H1 (cell line): Measurements from ENCODE around the gene BLVRA. TPM values are rescaled to one million over a fixed set of nuclear protein-coding genes. Genes with fewer than 3 reads are reported as not detected.

Experiments used
- CTCF ChIA-PET: fragments of 300-600 bp; sonication (Branson Sonifier 250); formaldehyde crosslinking; loops from one replicate; lab custom pipeline; 2021; ENCODE audit not compliant: partially characterized antibody; lab: Charles Lee
- POLR2A ChIA-PET: fragments of 300-600 bp; sonication (Branson Sonifier 250); formaldehyde crosslinking; loops from one replicate; lab custom pipeline; 2021; ENCODE audit warnings: inconsistent platforms; ENCODE audit not compliant: partially characterized antibody; lab: Charles Lee
- DNase-seq, 2 experiments: peaks; one replicate each; pipeline versions ENCODE4 v3.0.0 to v3.0.0-alpha.2; 2010 to 2022; ENCODE audit warnings: low spot score in 2 of 2, low read depth in 1 of 2, mixed read lengths in 1 of 2
- FAIRE-seq: peaks from 2 replicates; lab custom pipeline; 2011; peaks lifted over from hg19 to GRCh38; lab: Jason Lieb, UNC
- H2AFZ ChIP-seq: 2 replicates; pipeline ENCODE4 v1.8.1; 2012; ENCODE audit warnings: low read length, inconsistent platforms
- H2AK5ac ChIP-seq: 2 replicates; pipeline ENCODE4 v1.6.1; 2013; ENCODE audit warnings: low read depth, low read length
- H2BK120ac ChIP-seq: replicated peaks from 2 replicates; pipeline ENCODE3; 2013; ENCODE audit warnings: low read depth, low read length, inconsistent platforms
- H2BK12ac ChIP-seq: 2 replicates; pipeline ENCODE4 v1.6.1; 2013; ENCODE audit warnings: low read depth, low read length
- H2BK15ac ChIP-seq: 2 replicates; pipeline ENCODE4 v1.6.1; 2013; ENCODE audit warnings: low read length
- H2BK20ac ChIP-seq: 2 replicates; pipeline ENCODE4 v1.6.1; 2013; ENCODE audit warnings: low read length
- H2BK5ac ChIP-seq: 2 replicates; pipeline ENCODE4 v1.6.1; 2013; ENCODE audit warnings: low read depth, low read length
- H3K14ac ChIP-seq: 2 replicates; pipeline ENCODE4 v1.6.1; 2013; ENCODE audit warnings: inconsistent platforms; ENCODE audit not compliant: insufficient read length
- H3K18ac ChIP-seq: 2 replicates; pipeline ENCODE4 v1.6.1; 2013; ENCODE audit warnings: low read length; ENCODE audit errors: extremely low read depth
- H3K23ac ChIP-seq: 2 replicates; pipeline ENCODE4 v1.6.1; 2013; ENCODE audit warnings: inconsistent platforms; ENCODE audit not compliant: insufficient read length
- H3K23me2 ChIP-seq: 2 replicates; pipeline ENCODE4 v1.6.1; 2013; ENCODE audit warnings: low read depth, low read length
- H3K27ac ChIP-seq: 2 replicates; pipeline ENCODE4 v1.6.1; 2011; ENCODE audit warnings: low read depth, low read length, inconsistent platforms
- H3K27me3 ChIP-seq, 4 experiments: replicated peaks in 1 of 4; 1 replicate in 1 of 4; 2 replicates in 3 of 4; pipeline versions ENCODE4 v1.6.1 to v1.8.1; 2011 to 2013; ENCODE audit warnings: low read length in 3 of 4, mild to moderate bottlenecking in 3 of 4, inconsistent platforms in 2 of 4, mixed read lengths in 2 of 4, moderate library complexity in 1 of 4; ENCODE audit not compliant: control insufficient read depth in 3 of 4, insufficient read depth in 3 of 4; ENCODE audit errors: extremely low read depth in 1 of 4
- H3K36me3 ChIP-seq, 4 experiments: 2 replicates each; pipeline versions ENCODE4 v1.6.1 to v1.8.1; 2011 to 2013; ENCODE audit warnings: mild to moderate bottlenecking in 4 of 4, low read length in 3 of 4, moderate library complexity in 2 of 4, control low read depth in 1 of 4, inconsistent platforms in 1 of 4; ENCODE audit not compliant: insufficient read depth in 4 of 4, control insufficient read depth in 2 of 4
- H3K4ac ChIP-seq: replicated peaks from 2 replicates; pipeline ENCODE3; 2013; ENCODE audit warnings: low read length, low read depth, mixed read lengths, inconsistent platforms; ENCODE audit not compliant: insufficient read length
- H3K4me1 ChIP-seq, 4 experiments: replicated peaks in 1 of 4; 1 replicate in 1 of 4; 2 replicates in 3 of 4; pipeline versions ENCODE4 v1.6.1 to v1.8.1; 2011 to 2013; ENCODE audit warnings: low read length in 3 of 4, inconsistent platforms in 2 of 4, mixed read lengths in 1 of 4; ENCODE audit not compliant: insufficient read depth in 4 of 4, control insufficient read depth in 3 of 4
- H3K4me2 ChIP-seq, 2 experiments: 2 replicates each; pipeline versions ENCODE4 v1.6.1 to v1.8.1; 2011 to 2013; ENCODE audit warnings: low read depth in 2 of 2, low read length in 2 of 2, control low read depth in 1 of 2, inconsistent platforms in 1 of 2, mild to moderate bottlenecking in 1 of 2; ENCODE audit not compliant: insufficient read depth in 1 of 2
- H3K4me3 ChIP-seq, 4 experiments: fragments of 200-600, 300-600 bp in 1 of 4; sonication (generic), shearing (Covaris generic), sonication (Bioruptor Twin) in 1 of 4; 2 replicates each; pipeline versions ENCODE4 v1.5.1 to v1.8.1; 2011 to 2016; ENCODE audit warnings: low read length in 4 of 4, low read depth in 3 of 4, control low read depth in 2 of 4, inconsistent platforms in 2 of 4, mild to moderate bottlenecking in 2 of 4, mixed read lengths in 1 of 4, moderate library complexity in 1 of 4; ENCODE audit not compliant: insufficient read depth in 2 of 4; ENCODE audit errors: extremely low read depth in 1 of 4
- H3K56ac ChIP-seq: replicated peaks from 2 replicates; pipeline ENCODE3; 2013; ENCODE audit warnings: low read depth, mild to moderate bottlenecking, mixed read lengths, low read length, inconsistent platforms; ENCODE audit not compliant: insufficient read length
- H3K79me1 ChIP-seq: 2 replicates; pipeline ENCODE4 v1.6.1; 2013; ENCODE audit warnings: low read depth, low read length, control low read depth
- H3K79me2 ChIP-seq, 2 experiments: 2 replicates each; pipeline versions ENCODE4 v1.6.1 to v1.8.1; 2012 to 2013; ENCODE audit warnings: low read length in 2 of 2, mild to moderate bottlenecking in 2 of 2, inconsistent platforms in 1 of 2; ENCODE audit not compliant: insufficient read depth in 2 of 2, control insufficient read depth in 1 of 2
- H3K9ac ChIP-seq, 4 experiments: replicated peaks in 1 of 4; 1 replicate in 1 of 4; 2 replicates in 3 of 4; pipeline versions ENCODE4 v1.6.1 to v1.8.1; 2011 to 2013; ENCODE audit warnings: low read depth in 3 of 4, low read length in 3 of 4, control low read depth in 2 of 4, mild to moderate bottlenecking in 2 of 4, moderate library complexity in 2 of 4, inconsistent platforms in 1 of 4; ENCODE audit errors: extremely low read depth in 1 of 4
- H3K9me3 ChIP-seq, 2 experiments: 2 replicates each; pipeline versions ENCODE4 v1.6.1 to v1.8.1; 2012 to 2013; ENCODE audit warnings: mild to moderate bottlenecking in 2 of 2, moderate library complexity in 2 of 2, control low read depth in 1 of 2, inconsistent platforms in 1 of 2, low read depth in 1 of 2, low read length in 1 of 2, mixed read lengths in 1 of 2; ENCODE audit not compliant: insufficient read depth in 2 of 2
- H4K20me1 ChIP-seq, 2 experiments: replicated peaks in 1 of 2; 2 replicates each; pipeline versions ENCODE3 to v1.8.1; 2011 to 2013; ENCODE audit warnings: inconsistent platforms in 2 of 2, low read length in 2 of 2, mild to moderate bottlenecking in 1 of 2; ENCODE audit not compliant: insufficient read depth in 2 of 2, control insufficient read depth in 1 of 2
- H4K5ac ChIP-seq: 2 replicates; pipeline ENCODE4 v1.6.1; 2013; ENCODE audit warnings: low read length, low read depth, mixed read lengths, inconsistent platforms; ENCODE audit not compliant: insufficient read length
- H4K8ac ChIP-seq: 2 replicates; pipeline ENCODE4 v1.8.0; 2013; ENCODE audit warnings: mild to moderate bottlenecking, moderate library complexity, low read length, inconsistent platforms; ENCODE audit not compliant: insufficient read depth; ENCODE audit errors: extremely low read depth
- H4K91ac ChIP-seq: replicated peaks from 2 replicates; pipeline ENCODE3; 2013; ENCODE audit warnings: low read length, mixed read lengths, inconsistent platforms; ENCODE audit not compliant: insufficient read length
- CBX5 ChIP-seq: fragments of 300-800, 300-1000 bp; sonication (generic); IDR thresholded peaks from 2 replicates; pipeline ENCODE4 v1.7.1; 2016; ENCODE audit warnings: antibody characterized with exemption, low read length, low read depth
- CHD1 ChIP-seq: IDR thresholded peaks from 2 replicates; pipeline ENCODE4 v1.6.1; 2012; ENCODE audit warnings: low read depth, low read length, improper control_type of control experiment
- FOSL1 ChIP-seq: IDR thresholded peaks from 2 replicates; pipeline ENCODE4 v1.6.1; 2011; ENCODE audit warnings: mild to moderate bottlenecking, low read depth, low read length, moderate library complexity; ENCODE audit not compliant: insufficient read depth
- GTF2F1 ChIP-seq: IDR thresholded peaks from 2 replicates; pipeline ENCODE4 v1.6.1; 2012; ENCODE audit warnings: low read depth, low read length, improper control_type of control experiment, borderline replicate concordance
- HDAC2 ChIP-seq, 2 experiments: fragments of 300-600 bp in 1 of 2; sonication (generic) in 1 of 2; IDR thresholded peaks; 2 replicates each; pipeline ENCODE4 v1.6.1; 2011 to 2012; ENCODE audit warnings: low read depth in 2 of 2, low read length in 2 of 2, mild to moderate bottlenecking in 2 of 2, moderate library complexity in 2 of 2, borderline replicate concordance in 1 of 2, inconsistent platforms in 1 of 2
- HDAC6 ChIP-seq: IDR thresholded peaks from one replicate; pipeline ENCODE4 v1.7.1; 2012; ENCODE audit warnings: low read depth, mild to moderate bottlenecking, inconsistent platforms, low read length, moderate library complexity
- JUN ChIP-seq: IDR thresholded peaks from 2 replicates; pipeline ENCODE4 v1.6.1; 2011; ENCODE audit warnings: low read depth, mild to moderate bottlenecking, improper control_type of control experiment, low read length
- NRF1 ChIP-seq: IDR thresholded peaks from 2 replicates; pipeline ENCODE4 v1.6.1; 2011; ENCODE audit warnings: mild to moderate bottlenecking, low read depth, low read length, improper control_type of control experiment
- POLR2A ChIP-seq, 2 experiments: IDR thresholded peaks; 1 replicate in 1 of 2; 2 replicates in 1 of 2; pipeline ENCODE4 v1.6.1; 2011; ENCODE audit warnings: low read depth in 2 of 2, low read length in 2 of 2, mild to moderate bottlenecking in 2 of 2; ENCODE audit errors: control extremely low read depth in 1 of 2
- POU5F1 ChIP-seq: IDR thresholded peaks from 2 replicates; pipeline ENCODE4 v1.6.1; 2011; ENCODE audit warnings: low read depth, mild to moderate bottlenecking, low read length, moderate library complexity
- SP2 ChIP-seq: IDR thresholded peaks from 2 replicates; pipeline ENCODE4 v1.6.1; 2012; ENCODE audit warnings: mild to moderate bottlenecking, low read length, inconsistent platforms
- SRF ChIP-seq: IDR thresholded peaks from 2 replicates; pipeline ENCODE4 v1.6.1; 2011; ENCODE audit warnings: mild to moderate bottlenecking, low read depth, low read length, moderate library complexity
- TAF7 ChIP-seq: optimal IDR thresholded peaks from 2 replicates; pipeline ENCODE3; 2011; ENCODE audit warnings: low read depth, mild to moderate bottlenecking, inconsistent platforms, low read length, moderate library complexity, borderline replicate concordance
- TCF12 ChIP-seq: IDR thresholded peaks from 2 replicates; pipeline ENCODE4 v1.6.1; 2011; ENCODE audit warnings: low read depth, mild to moderate bottlenecking, low read length
- TEAD4 ChIP-seq: IDR thresholded peaks from 2 replicates; pipeline ENCODE4 v1.6.1; 2012; ENCODE audit warnings: low read depth, low read length, inconsistent platforms, mixed read lengths
- WGBS, 2 experiments: shearing (Covaris generic) in 1 of 2; methylation state at CpG; one replicate each; pipeline versions ENCODE4 v1.1.6 to v1.1.7; 2013 to 2015; ENCODE audit warnings: low lambda C conversion rate in 2 of 2, mixed read lengths in 2 of 2, inconsistent platforms in 1 of 2, low coverage in 1 of 2, missing lambda C conversion rate in 1 of 2; ENCODE audit not compliant: insufficient replicate concordance in 2 of 2, insufficient coverage in 1 of 2, insufficient read length in 1 of 2; ENCODE audit errors: extremely low coverage in 1 of 2, missing lambda C conversion rate in 1 of 2; 5-methylcytosine and 5-hydroxymethylcytosine counted together
- polyA plus RNA-seq, 7 experiments: library from polyadenylated mRNA; depleted of rRNA in 3 of 7; stranded (reverse) in 5 of 7; unstranded in 2 of 7; fragments of >200 nt in 5 of 7; fragments of 200-250 nt in 2 of 7; gene quantifications; 1 replicate in 5 of 7; 2 replicates in 1 of 7; 4 replicates in 1 of 7; pipeline versions ENCODE4 v1.2.1 to v1.2.3, GENCODE V29; 2011 to 2013; ENCODE audit warnings: missing spikeins in 2 of 7, mixed read lengths in 2 of 7
- total RNA-seq: library from RNA; stranded (reverse); fragmentation: NEBNext Ultra II Directional; extraction: Animal tissue kit (Norgen Biotek cat#: 25700); gene quantifications from 2 replicates; pipeline ENCODE4 v1.2.1, GENCODE V29; 2021

The BLVRA gene
- total and polyA plus RNA-seq, 2 of the 8 experiments (the other 6 are each of a cell fraction or from before 2014, with no cell fraction given), result 16.1 to 37.1 TPM

- Histone ChIP-seq H3K23ac (no peak overlapping the region), H3K56ac (no peak overlapping the region)
- TF ChIP-seq HDAC6 (no peak), TAF7 (no peak), TEAD4 (no peak), JUN (no peak), GTF2F1 (no peak), FOSL1 (no peak), SRF (no peak), SP2 (no peak), NRF1 (no peak), CBX5 (no peak), POLR2A (IDR thresholded peaks at IDR 0.05; ENCODE audit: control extremely low read depth in 1 of 2, low read depth in 2 of 2, low read length in 2 of 2) (no peak), CHD1 (no peak), POU5F1 (no peak), TCF12 (no peak), HDAC2 (IDR thresholded peaks at IDR 0.05; ENCODE audit: borderline replicate concordance in 1 of 2, low read depth in 2 of 2, low read length in 2 of 2) (no peak)
Observed at GRCh38 chr7:43752411-43752810, 6.1 kb upstream of the BLVRA start.

More at GRCh38 chr7:43752411-43752810, 6.1 kb upstream of the BLVRA start:
- H3K9ac ChIP-seq, result no peak overlapping the region
- H3K9me3 ChIP-seq, result no peaks in the 10 kb centered on the region
- ChIA-PET POLR2A (no interaction called here), CTCF (interaction anchor here (0.7 to 0.8 kb wide), 2 partner anchors 14 to 18 kb away, joined by 3 read pairs; no protein-coding TSS in a partner anchor)
- no peak overlapping the region for H3K4me3 ChIP-seq
- peaks cover 0 to 3% (median under 1%) of the 10 kb centered on the region in 4 experiments; a peak in 4 of 7 replicates for H3K4me1 ChIP-seq
- H3K4ac ChIP-seq, result no peak overlapping the region
- H3K23me2 ChIP-seq, result no peaks in the 10 kb centered on the region
- no peak overlapping the region for H4K8ac ChIP-seq
- H3K79me1 ChIP-seq, result no peaks in the 10 kb centered on the region
- no peak overlapping the region for H4K91ac ChIP-seq
- WGBS, 2 experiments, result 85% methylated on average over 3 of the region's 3 CpGs; no CpG with 5 or more reads in 1 of the 2 experiments
- H2AFZ ChIP-seq, result no peak overlapping the region
- no peaks in the 10 kb centered on the region for H3K36me3 ChIP-seq
- peaks cover 0 to 3% (median 1%) of the 10 kb centered on the region in 4 experiments; a peak in 4 of 7 replicates for H3K27me3 ChIP-seq
- H2BK12ac ChIP-seq, result no peak overlapping the region
- no peak overlapping the region for H2AK5ac ChIP-seq
- no peak overlapping the region for H2BK20ac ChIP-seq
- H4K20me1 ChIP-seq, result no peaks in the 10 kb centered on the region
- H3K79me2 ChIP-seq, result no peaks in the 10 kb centered on the region
- H3K18ac ChIP-seq, result no peak overlapping the region
- H2BK15ac ChIP-seq, result no peak overlapping the region
- no peak overlapping the region for H2BK120ac ChIP-seq
- no peak overlapping the region for H3K27ac ChIP-seq
- H3K14ac ChIP-seq, result no peak overlapping the region
- no peak overlapping the region for H2BK5ac ChIP-seq
- no peak for FAIRE-seq
- no peak for DNase-seq
- no peak overlapping the region for H3K4me2 ChIP-seq
- no peak overlapping the region for H4K5ac ChIP-seq
